ENCODE measurements around the gene ITLN1.

Gene ITLN1

DNA sequence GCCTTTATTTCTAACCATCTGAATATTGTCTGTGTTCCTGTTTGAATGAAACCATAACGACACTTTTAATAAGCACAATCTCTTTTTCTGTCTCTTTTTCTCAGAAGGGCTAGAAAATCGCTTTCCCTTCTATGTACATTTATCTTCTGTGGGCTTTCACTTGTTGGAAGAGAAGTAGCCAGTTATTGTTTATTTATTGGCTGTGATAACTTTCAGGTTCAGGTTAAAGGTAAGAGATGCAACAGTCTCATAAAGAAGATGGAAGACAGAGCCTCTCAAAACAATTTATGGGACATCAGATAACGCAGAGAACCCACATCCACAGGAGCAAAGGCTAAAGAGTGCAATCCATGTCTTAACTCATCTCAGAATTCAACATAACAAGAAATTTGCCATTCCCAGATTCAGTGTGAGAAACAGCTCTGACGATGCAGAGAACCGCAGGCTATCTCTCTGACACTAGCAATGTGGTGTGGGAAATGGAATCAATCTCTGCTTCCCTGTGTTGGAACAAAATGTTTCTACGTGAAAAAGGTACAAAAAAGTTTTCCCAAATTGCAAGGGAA, 18.2 kb downstream of the ITLN1 start:
- 94 to 100% methylated on average over 1 to 3 of the region's 6 CpGs for WGBS, 2 experiments (ENCODE audit: insufficient coverage in 2 of 2)
- no peak overlapping the region for H3K27ac ChIP-seq (ENCODE audit: low read depth, low read length, severe bottlenecking)
- H3K4me3 ChIP-seq (ENCODE audit: extremely low read depth, insufficient read depth, low read length, poor library complexity, severe bottlenecking), result no peak overlapping the region
- H3K4me1 ChIP-seq (ENCODE audit: control insufficient read depth, insufficient read depth, low read length, poor library complexity, severe bottlenecking), result no peaks in the 10 kb centered on the region
- no peaks in the 10 kb centered on the region for H3K9me3 ChIP-seq (ENCODE audit: control insufficient read depth, low read length)
- H3K36me3 ChIP-seq (ENCODE audit: control insufficient read depth, insufficient read depth, low read length), result no peaks in the 10 kb centered on the region

DNA sequence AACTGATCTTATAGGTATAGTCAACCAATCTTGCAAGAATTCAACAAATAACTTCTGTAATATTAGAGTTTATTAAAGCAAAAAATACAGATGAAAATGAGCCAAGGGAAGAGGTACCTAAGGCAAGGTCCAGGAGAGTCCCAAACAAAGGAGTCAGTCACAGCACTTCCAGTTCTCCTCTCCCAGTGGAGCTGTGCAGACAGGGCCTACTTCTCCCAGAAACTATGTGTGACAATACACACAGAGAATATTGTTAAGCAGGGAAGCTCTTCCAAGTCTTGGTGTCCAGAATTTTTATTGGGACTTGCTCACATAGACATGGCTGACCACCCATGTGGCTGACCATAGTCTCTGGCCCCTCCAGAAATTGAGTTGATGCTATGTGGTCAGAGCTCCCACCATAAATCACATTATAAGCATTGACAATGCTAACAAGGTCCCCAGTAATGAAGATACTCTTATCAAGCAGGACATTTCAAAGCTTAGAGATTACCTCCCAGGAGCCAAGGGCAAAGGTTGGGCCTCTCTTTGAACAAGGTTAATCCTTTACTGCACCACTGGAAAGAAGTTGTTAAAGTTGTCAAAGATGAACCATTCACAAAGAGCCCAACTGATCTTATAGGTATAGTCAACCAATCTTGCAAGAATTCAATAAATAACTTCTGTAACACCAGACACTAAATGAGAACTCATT, 18.8 kb downstream of the ITLN1 start:
- no peaks in the 10 kb centered on the region for H3K4me1 ChIP-seq (ENCODE audit: control insufficient read depth, insufficient read depth, low read length, poor library complexity, severe bottlenecking)
- no peaks in the 10 kb centered on the region for H3K9me3 ChIP-seq (ENCODE audit: control insufficient read depth, low read length)
- no peak overlapping the region for H3K27ac ChIP-seq (ENCODE audit: low read depth, low read length, severe bottlenecking)
- H3K36me3 ChIP-seq (ENCODE audit: control insufficient read depth, insufficient read depth, low read length), result no peaks in the 10 kb centered on the region
- no peak overlapping the region for H3K4me3 ChIP-seq (ENCODE audit: extremely low read depth, insufficient read depth, low read length, poor library complexity, severe bottlenecking)

- Histone ChIP-seq H3K4me1 (ENCODE audit: control insufficient read depth, insufficient read depth, low read length, poor library complexity, severe bottlenecking) (no peaks in the 10 kb centered on the region), H3K36me3 (ENCODE audit: control insufficient read depth, insufficient read depth, low read length) (no peaks in the 10 kb centered on the region), H3K9me3 (ENCODE audit: control insufficient read depth, low read length) (no peaks in the 10 kb centered on the region), H3K27ac (ENCODE audit: low read depth, low read length, severe bottlenecking) (no peak overlapping the region), H3K4me3 (ENCODE audit: extremely low read depth, insufficient read depth, low read length, poor library complexity, severe bottlenecking) (no peak overlapping the region)
- 92 to 100% methylated on average over 2 of the region's 5 CpGs for WGBS, 2 experiments (ENCODE audit: insufficient coverage in 2 of 2)
Measured at GRCh38 chr1:160865337-160865736, 19.6 kb downstream of the ITLN1 start.

GRCh38 chr1:160864173-160864572, 20.8 kb downstream of the ITLN1 start:
- Histone ChIP-seq H3K4me1 (ENCODE audit: control insufficient read depth, insufficient read depth, low read length, poor library complexity, severe bottlenecking) (no peaks in the 10 kb centered on the region), H3K9me3 (ENCODE audit: control insufficient read depth, low read length) (no peaks in the 10 kb centered on the region), H3K36me3 (ENCODE audit: control insufficient read depth, insufficient read depth, low read length) (no peaks in the 10 kb centered on the region), H3K27ac (ENCODE audit: low read depth, low read length, severe bottlenecking) (no peak overlapping the region), H3K4me3 (ENCODE audit: extremely low read depth, insufficient read depth, low read length, poor library complexity, severe bottlenecking) (no peak overlapping the region)
- WGBS, 2 experiments (ENCODE audit: insufficient coverage in 2 of 2), result no CpG with 5 or more reads among the region's 2 CpGs

- Histone ChIP-seq H3K27ac (ENCODE audit: low read depth, low read length, severe bottlenecking) (no peak overlapping the region), H3K9me3 (ENCODE audit: control insufficient read depth, low read length) (no peaks in the 10 kb centered on the region), H3K36me3 (ENCODE audit: control insufficient read depth, insufficient read depth, low read length) (no peaks in the 10 kb centered on the region), H3K4me1 (ENCODE audit: control insufficient read depth, insufficient read depth, low read length, poor library complexity, severe bottlenecking) (no peaks in the 10 kb centered on the region), H3K4me3 (ENCODE audit: extremely low read depth, insufficient read depth, low read length, poor library complexity, severe bottlenecking) (no peak overlapping the region)
- WGBS, 2 experiments (ENCODE audit: insufficient coverage in 2 of 2), result 89 to 96% methylated on average over 3 of the region's 4 CpGs
Measured at GRCh38 chr1:160863774-160864131, 21.2 kb downstream of the ITLN1 start.

DNA sequence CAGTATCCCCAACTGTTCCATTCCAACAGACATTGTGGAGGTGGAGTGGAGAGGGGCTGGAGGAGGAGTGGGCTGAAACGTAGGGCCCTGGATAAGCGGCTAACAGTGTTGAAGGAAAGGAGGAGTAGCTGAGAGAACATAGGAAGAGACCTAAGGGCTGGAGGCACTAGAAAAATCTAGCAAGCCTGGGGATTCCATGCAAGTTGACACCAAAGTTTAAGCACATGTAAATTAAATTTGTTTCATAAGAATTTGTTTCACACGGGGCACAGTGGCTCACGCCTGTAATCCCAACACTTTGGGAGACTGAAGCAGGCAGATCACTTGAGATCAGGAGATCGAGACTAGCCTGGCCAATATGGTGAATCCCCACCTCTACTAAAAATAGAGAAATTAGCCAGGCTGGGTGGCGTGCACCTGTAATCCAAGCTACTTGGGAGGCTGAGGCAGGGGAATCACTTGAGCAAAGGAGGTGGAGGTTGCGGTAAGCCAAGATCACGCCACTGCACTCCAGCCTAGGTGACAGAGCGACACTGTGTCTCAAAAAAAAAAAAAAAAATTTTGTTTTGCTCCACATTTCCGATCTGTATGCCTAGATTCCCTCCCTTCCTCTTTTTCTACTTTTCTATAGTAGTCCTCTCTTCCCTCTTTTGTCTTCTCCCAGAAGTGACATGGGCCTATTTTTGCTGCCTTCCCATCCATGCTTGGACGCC, 21.8 kb downstream of the ITLN1 start:
- no peaks in the 10 kb centered on the region for H3K9me3 ChIP-seq (ENCODE audit: control insufficient read depth, low read length)
- H3K4me1 ChIP-seq (ENCODE audit: control insufficient read depth, insufficient read depth, low read length, poor library complexity, severe bottlenecking), result no peaks in the 10 kb centered on the region
- H3K27ac ChIP-seq (ENCODE audit: low read depth, low read length, severe bottlenecking), result no peak overlapping the region
- WGBS, 2 experiments (ENCODE audit: insufficient coverage in 2 of 2), result 91 to 93% methylated on average over 8 to 9 of the region's 11 CpGs
- no peaks in the 10 kb centered on the region for H3K36me3 ChIP-seq (ENCODE audit: control insufficient read depth, insufficient read depth, low read length)
- H3K4me3 ChIP-seq (ENCODE audit: extremely low read depth, insufficient read depth, low read length, poor library complexity, severe bottlenecking), result no peak overlapping the region

GRCh38 chr1:160862203-160863060, 22.5 kb downstream of the ITLN1 start, which contains the start of gene CD244:
CD244 (minus strand) TSS chr1:160862887; CDS start chr1:160862677, 210 bp downstream.
- Histone ChIP-seq H3K27ac (ENCODE audit: low read depth, low read length, severe bottlenecking) (no peak within 1 kb of the TSS), H3K36me3 (ENCODE audit: control insufficient read depth, insufficient read depth, low read length) (no peaks in the 10 kb centered on the region), H3K4me1 (ENCODE audit: control insufficient read depth, insufficient read depth, low read length, poor library complexity, severe bottlenecking) (no peaks in the 10 kb centered on the region), H3K9me3 (ENCODE audit: control insufficient read depth, low read length) (no peaks in the 10 kb centered on the region), H3K4me3 (ENCODE audit: extremely low read depth, insufficient read depth, low read length, poor library complexity, severe bottlenecking) (no peak within 1 kb of the TSS)
- WGBS, 2 experiments (ENCODE audit: insufficient coverage in 2 of 2), result 60 to 61% methylated on average over 8 of the region's 12 CpGs

GRCh38 chr1:160860840-160861505, 24.0 kb downstream of the ITLN1 start:
- Histone ChIP-seq H3K27ac (ENCODE audit: low read depth, low read length, severe bottlenecking) (no peak overlapping the region), H3K4me3 (ENCODE audit: extremely low read depth, insufficient read depth, low read length, poor library complexity, severe bottlenecking) (no peak overlapping the region), H3K36me3 (ENCODE audit: control insufficient read depth, insufficient read depth, low read length) (no peaks in the 10 kb centered on the region), H3K9me3 (ENCODE audit: control insufficient read depth, low read length) (no peaks in the 10 kb centered on the region), H3K4me1 (ENCODE audit: control insufficient read depth, insufficient read depth, low read length, poor library complexity, severe bottlenecking) (no peaks in the 10 kb centered on the region)
- WGBS, 2 experiments (ENCODE audit: insufficient coverage in 2 of 2), result 46 to 50% methylated on average over 2 of the region's 5 CpGs

- WGBS, 2 experiments (ENCODE audit: insufficient coverage in 2 of 2), result 90 to 95% methylated on average over 1 to 2 of the region's 5 CpGs
- Histone ChIP-seq H3K9me3 (ENCODE audit: control insufficient read depth, low read length) (no peaks in the 10 kb centered on the region), H3K27ac (ENCODE audit: low read depth, low read length, severe bottlenecking) (no peak overlapping the region), H3K4me3 (ENCODE audit: extremely low read depth, insufficient read depth, low read length, poor library complexity, severe bottlenecking) (no peak overlapping the region), H3K36me3 (ENCODE audit: control insufficient read depth, insufficient read depth, low read length) (no peaks in the 10 kb centered on the region), H3K4me1 (ENCODE audit: control insufficient read depth, insufficient read depth, low read length, poor library complexity, severe bottlenecking) (no peaks in the 10 kb centered on the region)
Measured at GRCh38 chr1:160859166-160859565, 25.8 kb downstream of the ITLN1 start.

- no peaks in the 10 kb centered on the region for H3K36me3 ChIP-seq (ENCODE audit: control insufficient read depth, insufficient read depth, low read length)
- H3K4me1 ChIP-seq (ENCODE audit: control insufficient read depth, insufficient read depth, low read length, poor library complexity, severe bottlenecking), result no peaks in the 10 kb centered on the region
- no peaks in the 10 kb centered on the region for H3K9me3 ChIP-seq (ENCODE audit: control insufficient read depth, low read length)
- no peak overlapping the region for H3K4me3 ChIP-seq (ENCODE audit: extremely low read depth, insufficient read depth, low read length, poor library complexity, severe bottlenecking)
- 62 to 88% methylated on average over 1 of the region's 3 CpGs for WGBS, 2 experiments (ENCODE audit: insufficient coverage in 2 of 2)
- H3K27ac ChIP-seq (ENCODE audit: low read depth, low read length, severe bottlenecking), result no peak overlapping the region
Measured at GRCh38 chr1:160858507-160858906, 26.5 kb downstream of the ITLN1 start.

Measured in mesodermal cell (in vitro differentiated cells).